ENCODE results near the gene ZNF423.

DNA sequence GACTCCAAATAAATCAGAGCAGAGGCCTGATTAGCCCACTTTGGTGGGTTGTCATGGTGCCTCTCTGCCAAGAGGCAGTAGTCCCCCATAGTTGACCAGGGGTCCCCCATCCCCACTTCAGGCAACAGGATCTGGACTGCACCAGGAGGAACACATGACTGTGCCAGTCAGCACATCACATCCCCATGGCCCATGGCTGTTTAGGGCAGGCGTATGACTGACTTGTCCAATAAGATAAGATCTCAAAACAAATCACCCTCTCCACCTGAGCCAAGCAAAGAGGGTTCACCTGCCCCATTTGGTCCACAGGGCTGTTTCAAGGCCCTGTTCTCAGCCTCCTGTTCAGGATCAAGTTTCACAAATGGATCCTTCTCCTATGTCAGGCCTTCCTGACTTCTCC lies 389.0 kb downstream of the ZNF423 start:
- TF ChIP-seq, protein P1, sequence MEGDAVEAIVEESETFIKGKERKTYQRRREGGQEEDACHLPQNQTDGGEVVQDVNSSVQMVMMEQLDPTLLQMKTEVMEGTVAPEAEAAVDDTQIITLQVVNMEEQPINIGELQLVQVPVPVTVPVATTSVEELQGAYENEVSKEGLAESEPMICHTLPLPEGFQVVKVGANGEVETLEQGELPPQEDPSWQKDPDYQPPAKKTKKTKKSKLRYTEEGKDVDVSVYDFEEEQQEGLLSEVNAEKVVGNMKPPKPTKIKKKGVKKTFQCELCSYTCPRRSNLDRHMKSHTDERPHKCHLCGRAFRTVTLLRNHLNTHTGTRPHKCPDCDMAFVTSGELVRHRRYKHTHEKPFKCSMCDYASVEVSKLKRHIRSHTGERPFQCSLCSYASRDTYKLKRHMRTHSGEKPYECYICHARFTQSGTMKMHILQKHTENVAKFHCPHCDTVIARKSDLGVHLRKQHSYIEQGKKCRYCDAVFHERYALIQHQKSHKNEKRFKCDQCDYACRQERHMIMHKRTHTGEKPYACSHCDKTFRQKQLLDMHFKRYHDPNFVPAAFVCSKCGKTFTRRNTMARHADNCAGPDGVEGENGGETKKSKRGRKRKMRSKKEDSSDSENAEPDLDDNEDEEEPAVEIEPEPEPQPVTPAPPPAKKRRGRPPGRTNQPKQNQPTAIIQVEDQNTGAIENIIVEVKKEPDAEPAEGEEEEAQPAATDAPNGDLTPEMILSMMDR (IDR thresholded peaks at IDR 0.05; ENCODE audit: low read length), result no peak
- TF ChIP-seq EZH2 (optimal IDR thresholded peaks at IDR 0.05; ENCODE audit: low read depth, low read length) (no peak), EZH2phosphoT487 (IDR thresholded peaks at IDR 0.05; ENCODE audit: low read length) (no peak)

Data from MM.1S (cell line).